Naive B cell (primary cell): ENCODE measurements around the gene DSC3. TPM values are rescaled to one million over a fixed set of nuclear protein-coding genes. Genes with fewer than 3 reads are reported as not detected.

Source experiments
- polyA plus RNA-seq, 6 donors: library from polyadenylated mRNA; unstranded; fragments of 300-500 nt; fragmentation: Illumina TruSeq; gene quantifications; one replicate each; pipeline ENCODE4 v1.2.3, GENCODE V29; 2021; ENCODE audit warnings: low read depth in 6 of 6

DSC3 gene
- polyA plus RNA-seq, 6 donors from 2014 or later, result not detected

Other genes starting within 250 kb of the DSC3 start
- under 1 TPM in 2 of 6 donors, not detected in 4; 0.04 to 0.08 TPM for gene DSC2, start 59.7 kb upstream of the DSC3 start, polyA plus RNA-seq
- not detected for gene DSC1, start 120.1 kb upstream of the DSC3 start, polyA plus RNA-seq